Nephron (organoid): ENCODE results near the gene THSD4.
"Not testable (repeated sequence)": the region's sequence is repeated elsewhere in the genome, so short reads cannot be mapped to it uniquely, and the experiment has no call there.

Source experiments
- H3K27ac Mint-ChIP-seq, 3 experiments: 2 replicates each; pipeline ENCODE4 v1.8.0; 2020; ENCODE audit warnings: mixed read lengths in 3 of 3, mild to moderate bottlenecking in 2 of 3, moderate library complexity in 1 of 3
- H3K27me3 Mint-ChIP-seq: 2 replicates; pipeline ENCODE4 v1.8.0; 2021; ENCODE audit warnings: low read depth, mild to moderate bottlenecking, moderate library complexity, mixed read lengths
- H3K36me3 Mint-ChIP-seq: 2 replicates; pipeline ENCODE4 v1.8.0; 2020; ENCODE audit warnings: low read depth, mixed read lengths
- H3K4me1 Mint-ChIP-seq: 2 replicates; pipeline ENCODE4 v1.8.0; 2020; ENCODE audit warnings: mixed read lengths
- H3K4me3 Mint-ChIP-seq, 3 experiments: 2 replicates each; pipeline ENCODE4 v1.8.0; 2020; ENCODE audit warnings: mild to moderate bottlenecking in 3 of 3, mixed read lengths in 3 of 3, moderate library complexity in 2 of 3
- H3K9me3 Mint-ChIP-seq: 2 replicates; pipeline ENCODE4 v1.8.0; 2020; ENCODE audit warnings: mixed read lengths
- CTCF ChIP-seq, 3 experiments: fragments of 200-600 bp; sonication (generic); IDR thresholded peaks; one replicate each; pipeline ENCODE4 v1.5.0; 2021; ENCODE audit warnings: antibody characterized with exemption in 3 of 3; ENCODE audit not compliant: unreplicated experiment in 3 of 3

The THSD4 gene

DNA sequence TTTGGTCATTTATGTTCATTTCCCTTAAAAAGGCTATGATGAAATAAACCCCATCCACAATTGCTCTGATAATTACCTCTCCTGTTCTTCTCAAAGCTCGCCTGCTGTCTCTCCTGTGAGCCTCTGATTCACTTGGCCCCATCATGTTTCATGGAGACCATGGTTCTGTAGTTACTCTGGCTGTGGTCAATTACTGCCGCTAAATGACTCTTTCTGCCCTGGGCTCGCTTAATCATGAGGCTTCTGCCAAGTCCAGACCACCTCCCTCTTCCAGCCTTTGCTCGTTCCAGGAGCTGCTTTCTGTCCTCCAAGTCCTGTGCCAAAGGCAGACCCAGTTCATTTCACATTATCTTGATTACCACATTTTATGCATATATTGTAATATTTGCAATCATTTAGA, 91.9 kb downstream of the THSD4 start:
- Mint-ChIP-seq H3K27me3 (peaks cover 6% of the 10 kb centered on the region), H3K36me3 (no peaks in the 10 kb centered on the region), H3K4me3 (no peak overlapping the region), H3K27ac (no peak overlapping the region), H3K4me1 (peaks cover 8% of the 10 kb centered on the region), H3K9me3 (no peaks in the 10 kb centered on the region)
- no peak for TF ChIP-seq CTCF (IDR thresholded peaks at IDR 0.05; ENCODE audit: unreplicated experiment in 3 of 3)

DNA sequence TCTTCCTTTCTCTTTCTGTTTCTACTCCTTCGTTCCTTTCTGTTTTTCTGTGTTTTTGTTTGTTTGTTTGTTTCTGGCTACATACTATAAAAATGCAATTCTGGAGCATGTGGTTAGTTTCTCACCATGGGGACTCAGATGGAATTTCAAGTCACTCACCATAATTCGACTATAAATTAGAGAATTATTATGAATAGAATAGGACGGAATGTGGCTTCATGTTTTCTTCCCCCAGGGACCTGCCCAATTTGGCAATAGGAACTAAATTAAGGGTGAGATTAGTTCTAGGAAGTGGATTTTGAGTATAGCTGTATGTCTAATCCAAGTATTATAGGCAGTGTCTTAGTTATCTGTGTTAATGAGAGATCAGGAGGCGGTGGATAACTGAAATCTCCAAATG, 96.9 kb downstream of the THSD4 start:
- Mint-ChIP-seq H3K9me3 (no peaks in the 10 kb centered on the region), H3K27me3 (no peaks in the 10 kb centered on the region), H3K4me1 (peaks cover 6% of the 10 kb centered on the region), H3K36me3 (peaks cover 4% of the 10 kb centered on the region), H3K27ac (peak overlapping the region in 1 of 3 experiments; percentile 11), H3K4me3 (no peak overlapping the region)
- TF ChIP-seq CTCF (IDR thresholded peaks at IDR 0.05; ENCODE audit: unreplicated experiment in 3 of 3): no peak

DNA sequence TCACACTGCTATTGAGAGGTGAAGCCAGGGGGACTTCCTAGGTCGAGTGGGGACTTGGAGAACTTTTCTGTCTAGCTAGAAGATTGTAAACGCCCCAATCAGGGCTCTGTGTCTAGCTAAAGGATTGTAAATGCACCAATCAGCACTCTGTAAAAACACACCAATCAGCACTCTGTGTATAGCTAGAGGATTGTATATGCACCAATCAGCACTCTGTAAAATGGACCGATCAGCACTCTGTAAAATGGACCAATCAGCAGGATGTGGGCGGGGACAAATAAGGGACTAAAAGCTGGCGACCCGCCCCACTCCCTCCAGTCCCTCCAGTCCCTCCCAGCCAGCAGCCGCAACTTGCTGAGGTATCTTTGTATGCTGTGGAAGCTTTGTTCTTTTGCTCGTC, 98.7 kb downstream of the THSD4 start:
- H3K4me1 Mint-ChIP-seq: peaks cover 16% of the 10 kb centered on the region
- not testable (repeated sequence) for H3K27ac Mint-ChIP-seq, H3K27me3 Mint-ChIP-seq, H3K9me3 Mint-ChIP-seq, H3K4me3 Mint-ChIP-seq, H3K36me3 Mint-ChIP-seq

GRCh38 chr15:71215126-71215894, 100.0 kb downstream of the THSD4 start:
- Mint-ChIP-seq H3K4me3 (no peak overlapping the region), H3K9me3 (no peaks in the 10 kb centered on the region), H3K36me3 (peaks cover 4% of the 10 kb centered on the region), H3K4me1 (peaks cover 23% of the 10 kb centered on the region), H3K27me3 (no peaks in the 10 kb centered on the region), H3K27ac (no peak overlapping the region)
- no peak for TF ChIP-seq CTCF (IDR thresholded peaks at IDR 0.05; ENCODE audit: unreplicated experiment in 3 of 3)

GRCh38 chr15:71218272-71218805, 103.1 kb downstream of the THSD4 start:
- no peak for TF ChIP-seq CTCF (IDR thresholded peaks at IDR 0.05; ENCODE audit: unreplicated experiment in 3 of 3)
- Mint-ChIP-seq H3K27me3 (peaks cover under 1% of the 10 kb centered on the region), H3K27ac (no peak overlapping the region), H3K4me3 (no peak overlapping the region), H3K4me1 (peaks cover 28% of the 10 kb centered on the region), H3K36me3 (peaks cover 4% of the 10 kb centered on the region), H3K9me3 (no peaks in the 10 kb centered on the region)

GRCh38 chr15:71219101-71219500, 103.8 kb downstream of the THSD4 start:
- no peak overlapping the region for H3K27ac Mint-ChIP-seq
- peaks cover 4% of the 10 kb centered on the region for H3K36me3 Mint-ChIP-seq
- H3K27me3 Mint-ChIP-seq: peaks cover 7% of the 10 kb centered on the region
- TF ChIP-seq CTCF (IDR thresholded peaks at IDR 0.05; ENCODE audit: unreplicated experiment in 3 of 3): no peak
- H3K4me1 Mint-ChIP-seq: peaks cover 28% of the 10 kb centered on the region
- H3K4me3 Mint-ChIP-seq: no peak overlapping the region
- H3K9me3 Mint-ChIP-seq: no peaks in the 10 kb centered on the region
